Activated naive CD8-positive, alpha-beta T cell treated with anti-CD3 and anti-CD28 coated beads, Interleukin-2, amount 10 ng/mL, durations not matched to agents 7 days and 5 days (primary cell): ENCODE data around the gene WNT2B. TPM values are rescaled to one million over a fixed set of nuclear protein-coding genes. Genes with fewer than 3 reads are reported as not detected.

ENCODE experiments used
- ATAC-seq: fragments of 150-1000 bp; cut with Tn5 transposase; one replicate; pipeline ENCODE4 v1.10.0; 2021; ENCODE audit warnings: low read depth, moderate library complexity
- POLR2A ChIA-PET: fragments of 350-600 bp; sonication (Branson Sonifier 250); formaldehyde crosslinking; loops from one replicate; lab custom pipeline; 2021; ENCODE audit warnings: antibody characterized with exemption; lab: Charles Lee
- DNase-seq: peaks from one replicate; pipeline ENCODE4 v3.0.0; 2021
- H3K27ac Mint-ChIP-seq: one replicate; pipeline ENCODE4 v1.8.0; 2022; ENCODE audit warnings: mild to moderate bottlenecking, mixed read lengths
- H3K27me3 Mint-ChIP-seq: one replicate; pipeline ENCODE4 v1.8.0; 2022; ENCODE audit warnings: mild to moderate bottlenecking, moderate library complexity, mixed read lengths
- H3K36me3 Mint-ChIP-seq: one replicate; pipeline ENCODE4 v1.8.0; 2021; ENCODE audit warnings: mild to moderate bottlenecking, mixed read lengths
- H3K4me1 Mint-ChIP-seq: one replicate; pipeline ENCODE4 v1.8.0; 2021; ENCODE audit warnings: mixed read lengths
- H3K4me3 Mint-ChIP-seq: one replicate; pipeline ENCODE4 v1.8.0; 2022; ENCODE audit warnings: mild to moderate bottlenecking, moderate library complexity, mixed read lengths
- H3K9me3 Mint-ChIP-seq: one replicate; pipeline ENCODE4 v1.8.0; 2021; ENCODE audit warnings: mixed read lengths
- total RNA-seq, 2 experiments: library from RNA; stranded (reverse); gene quantifications; one replicate each; pipeline ENCODE4 v1.2.3, GENCODE V29; 2021

WNT2B gene
- total RNA-seq, 2 experiments from 2014 or later, result 0.22 to 0.34 TPM

- POLR2A ChIA-PET, result no interaction called here
- no peak overlapping the region for H3K27ac Mint-ChIP-seq
These were observed 20.6 kb upstream of the WNT2B start for GRCh38 chr1:112488141-112488540.

GRCh38 chr1:112492076-112492475, 16.7 kb upstream of the WNT2B start:
- H3K4me3 Mint-ChIP-seq, result no peak overlapping the region
- H3K27ac Mint-ChIP-seq, result no peak overlapping the region
- no peaks in the 10 kb centered on the region for H3K36me3 Mint-ChIP-seq
- ATAC-seq (no peak), DNase-seq (no peak)
- no peaks in the 10 kb centered on the region for H3K9me3 Mint-ChIP-seq
- POLR2A ChIA-PET, result no interaction called here
- peaks cover 2% of the 10 kb centered on the region for H3K4me1 Mint-ChIP-seq
- H3K27me3 Mint-ChIP-seq, result peaks cover 17% of the 10 kb centered on the region

More at GRCh38 chr1:112488141-112488540, 20.6 kb upstream of the WNT2B start:
- no peaks in the 10 kb centered on the region for H3K36me3 Mint-ChIP-seq
- H3K4me3 Mint-ChIP-seq, result no peak overlapping the region
- no peaks in the 10 kb centered on the region for H3K9me3 Mint-ChIP-seq
- DNase-seq, result no peak
- ATAC-seq, result no peak
- H3K27me3 Mint-ChIP-seq, result peaks cover 21% of the 10 kb centered on the region
- H3K4me1 Mint-ChIP-seq, result no peaks in the 10 kb centered on the region

GRCh38 chr1:112493351-112493750, 15.4 kb upstream of the WNT2B start:
- POLR2A ChIA-PET, result no interaction called here
- H3K9me3 Mint-ChIP-seq, result no peaks in the 10 kb centered on the region
- no peak for DNase-seq
- no peaks in the 10 kb centered on the region for H3K36me3 Mint-ChIP-seq
- H3K27me3 Mint-ChIP-seq, result peaks cover 21% of the 10 kb centered on the region
- H3K4me3 Mint-ChIP-seq, result no peak overlapping the region
- ATAC-seq, result no peak
- no peak overlapping the region for H3K27ac Mint-ChIP-seq
- peaks cover 2% of the 10 kb centered on the region for H3K4me1 Mint-ChIP-seq

GRCh38 chr1:112496290-112496689, 12.5 kb upstream of the WNT2B start:
- no peaks in the 10 kb centered on the region for H3K9me3 Mint-ChIP-seq
- POLR2A ChIA-PET, result no interaction called here
- no peak overlapping the region for H3K4me3 Mint-ChIP-seq
- no peak overlapping the region for H3K27ac Mint-ChIP-seq
- peaks cover 41% of the 10 kb centered on the region for H3K27me3 Mint-ChIP-seq
- ATAC-seq (no peak), DNase-seq (no peak)
- H3K4me1 Mint-ChIP-seq, result peaks cover 2% of the 10 kb centered on the region
- H3K36me3 Mint-ChIP-seq, result no peaks in the 10 kb centered on the region

- Mint-ChIP-seq H3K27ac (no peak overlapping the region), H3K4me3 (peak overlapping the region; percentile 70), H3K4me1 (peaks cover 1% of the 10 kb centered on the region), H3K27me3 (peaks cover 66% of the 10 kb centered on the region), H3K36me3 (no peaks in the 10 kb centered on the region), H3K9me3 (no peaks in the 10 kb centered on the region)
- ATAC-seq (peak; percentile 74), DNase-seq (peak; percentile 76)
- POLR2A ChIA-PET, result interaction anchor here (0.6 to 1.6 kb wide), 5 partner anchors 116 to 203 kb away, joined by 3 to 7 read pairs (median 4); partner anchors contain the start of gene ST7L
These were observed 6.7 kb upstream of the WNT2B start for GRCh38 chr1:112501810-112502641.

- H3K27me3 Mint-ChIP-seq, result peaks cover 73% of the 10 kb centered on the region
- peaks cover 1% of the 10 kb centered on the region for H3K4me1 Mint-ChIP-seq
- H3K36me3 Mint-ChIP-seq, result no peaks in the 10 kb centered on the region
- no peak for ATAC-seq
- POLR2A ChIA-PET, result interaction anchor here (1.1 kb wide), 1 partner anchor 116 kb away, joined by 4 read pairs; the partner anchor contains the start of gene ST7L
- no peak overlapping the region for H3K27ac Mint-ChIP-seq
- DNase-seq, result no peak
- peak overlapping the region; percentile 37 for H3K4me3 Mint-ChIP-seq
- H3K9me3 Mint-ChIP-seq, result no peaks in the 10 kb centered on the region
These were observed 5.9 kb upstream of the WNT2B start for GRCh38 chr1:112502826-112503225.

GRCh38 chr1:112504001-112504660, 4.6 kb upstream of the WNT2B start:
- no peak overlapping the region for H3K27ac Mint-ChIP-seq
- POLR2A ChIA-PET, result no interaction called here

GRCh38 chr1:112504661-112505399, 3.9 kb upstream of the WNT2B start:
- Mint-ChIP-seq H3K36me3 (no peaks in the 10 kb centered on the region), H3K27me3 (peaks cover 67% of the 10 kb centered on the region), H3K27ac (no peak overlapping the region), H3K9me3 (no peaks in the 10 kb centered on the region), H3K4me3 (no peak overlapping the region), H3K4me1 (peaks cover 1% of the 10 kb centered on the region)
- no peak for ATAC-seq
- no peak for DNase-seq
- POLR2A ChIA-PET, result no interaction called here

More at GRCh38 chr1:112504001-112504660, 4.6 kb upstream of the WNT2B start:
- DNase-seq (no peak), ATAC-seq (no peak)
- no peaks in the 10 kb centered on the region for H3K9me3 Mint-ChIP-seq
- H3K4me3 Mint-ChIP-seq, result no peak overlapping the region
- no peaks in the 10 kb centered on the region for H3K36me3 Mint-ChIP-seq
- H3K27me3 Mint-ChIP-seq, result peaks cover 67% of the 10 kb centered on the region
- peaks cover 1% of the 10 kb centered on the region for H3K4me1 Mint-ChIP-seq

GRCh38 chr1:112505400-112505785, 3.4 kb upstream of the WNT2B start:
- DNase-seq (no peak), ATAC-seq (no peak)
- Mint-ChIP-seq H3K4me3 (no peak overlapping the region), H3K27me3 (peaks cover 72% of the 10 kb centered on the region), H3K36me3 (no peaks in the 10 kb centered on the region), H3K4me1 (peaks cover 1% of the 10 kb centered on the region), H3K27ac (no peak overlapping the region), H3K9me3 (no peaks in the 10 kb centered on the region)
- POLR2A ChIA-PET, result interaction anchor here (0.6 kb wide), 1 partner anchor 159 kb away, joined by 7 read pairs; no protein-coding TSS in a partner anchor

- H3K27ac Mint-ChIP-seq, result no peak overlapping the region
- H3K36me3 Mint-ChIP-seq, result no peaks in the 10 kb centered on the region
- no peak for DNase-seq
- no peaks in the 10 kb centered on the region for H3K9me3 Mint-ChIP-seq
- ATAC-seq, result no peak
- no peak overlapping the region for H3K4me3 Mint-ChIP-seq
- POLR2A ChIA-PET, result interaction anchor here (0.6 kb wide), 1 partner anchor 158 kb away, joined by 7 read pairs; no protein-coding TSS in a partner anchor
- H3K27me3 Mint-ChIP-seq, result peaks cover 76% of the 10 kb centered on the region
- peaks cover 1% of the 10 kb centered on the region for H3K4me1 Mint-ChIP-seq
These were observed 2.9 kb upstream of the WNT2B start for GRCh38 chr1:112505878-112506277.

- Mint-ChIP-seq H3K27ac (no peak overlapping the region), H3K36me3 (no peaks in the 10 kb centered on the region), H3K27me3 (peaks cover 74% of the 10 kb centered on the region), H3K4me3 (no peak overlapping the region), H3K4me1 (peaks cover 1% of the 10 kb centered on the region), H3K9me3 (no peaks in the 10 kb centered on the region)
- POLR2A ChIA-PET, result no interaction called here
- DNase-seq, result no peak
- ATAC-seq, result no peak
These were observed 2.5 kb upstream of the WNT2B start for GRCh38 chr1:112506306-112506705.

- POLR2A ChIA-PET, result interaction anchor here (0.5 kb wide), 1 partner anchor 117 kb away, joined by 3 read pairs; no protein-coding TSS in a partner anchor
- H3K27ac Mint-ChIP-seq, result no peak overlapping the region
- H3K36me3 Mint-ChIP-seq, result no peaks in the 10 kb centered on the region
- H3K4me1 Mint-ChIP-seq, result peaks cover 1% of the 10 kb centered on the region
- H3K4me3 Mint-ChIP-seq, result no peak overlapping the region
- ATAC-seq (no peak), DNase-seq (no peak)
- H3K9me3 Mint-ChIP-seq, result no peaks in the 10 kb centered on the region
- peaks cover 69% of the 10 kb centered on the region for H3K27me3 Mint-ChIP-seq
These were observed 2.0 kb upstream of the WNT2B start for GRCh38 chr1:112506731-112507130.

- no peaks in the 10 kb centered on the region for H3K9me3 Mint-ChIP-seq
- H3K4me3 Mint-ChIP-seq, result peak overlapping the region; percentile 75
- ATAC-seq (no peak), DNase-seq (no peak)
- H3K27ac Mint-ChIP-seq, result no peak overlapping the region
- no peaks in the 10 kb centered on the region for H3K36me3 Mint-ChIP-seq
- H3K27me3 Mint-ChIP-seq, result peaks cover 66% of the 10 kb centered on the region
- POLR2A ChIA-PET, result interaction anchor here (0.5 kb wide), 1 partner anchor 117 kb away, joined by 3 read pairs; no protein-coding TSS in a partner anchor
- peaks cover under 1% of the 10 kb centered on the region for H3K4me1 Mint-ChIP-seq
These were observed 1.4 kb upstream of the WNT2B start for GRCh38 chr1:112507336-112507735.
